Pancreas (tissue), 10 donors: ENCODE results near the gene DNER. TPM values are rescaled to one million over a fixed set of nuclear protein-coding genes. Genes with fewer than 3 reads are reported as not detected.

Source experiments
- ATAC-seq, 4 donors: fragments of 200-7000 bp; cut with Tn5 transposase; one replicate each; pipeline versions ENCODE4 v1.8.0 to v1.9.1; 2020; ENCODE audit warnings: mild to moderate bottlenecking in 4 of 4, moderate library complexity in 4 of 4
- DNase-seq, 6 donors: peaks; one replicate each; pipeline ENCODE4 v3.0.0-alpha.2; 2020
- FAIRE-seq: peaks from 2 replicates; lab custom pipeline; 2012; peaks lifted over from hg19 to GRCh38; lab: Jason Lieb, UNC
- H3K27ac ChIP-seq, 4 donors: fragments of 200-600 bp; sonication (generic); 1 replicate in 3 of 4; 2 replicates in 1 of 4; pipeline versions ENCODE4 v1.5.0 to v1.8.0; 2020
- H3K27me3 ChIP-seq, 4 donors: fragments of 200-600 bp; one replicate each; pipeline ENCODE4 v1.8.0; 2021
- H3K36me3 ChIP-seq, 3 donors: fragments of 200-600 bp; sonication (generic) in 1 of 3; one replicate each; pipeline versions ENCODE4 v1.5.0 to v1.8.0; 2020 to 2021
- H3K4me1 ChIP-seq, 3 donors: fragments of 200-600 bp; one replicate each; pipeline ENCODE4 v1.8.0; 2021
- H3K4me3 ChIP-seq, 4 donors: fragments of 200-600 bp; sonication (generic) in 2 of 4; one replicate each; pipeline versions ENCODE4 v1.5.0 to v1.8.0; 2020 to 2021
- H3K9me3 ChIP-seq, 4 donors: fragments of 200-600 bp; one replicate each; pipeline ENCODE4 v1.8.0; 2021
- CTCF ChIP-seq, 4 donors: fragments of 200-600 bp; sonication (generic) in 3 of 4; IDR thresholded peaks; one replicate each; pipeline versions ENCODE4 v1.5.0 to v1.8.0; 2021; ENCODE audit warnings: antibody characterized with exemption in 4 of 4
- WGBS, 2 donors: extraction: QIAGEN DNeasy Blood & Tissue Kit; methylation state at CpG; one replicate each; pipeline ENCODE4 v1.1.7; 2013; 5-methylcytosine and 5-hydroxymethylcytosine counted together
- intact Hi-C, 3 donors: fragments of 100-400 bp; cut with DNase I; formaldehyde crosslinking; loops; one replicate each; pipeline versions ENCODE4 v1.11.1 to v1.14.2; 2022
- polyA plus RNA-seq, 2 donors: library from polyadenylated mRNA; stranded (reverse); fragments of 200-250 nt; gene quantifications; one replicate each; pipeline ENCODE4 v1.2.3, GENCODE V29; 2013
- total RNA-seq, 6 donors: library from RNA; stranded (reverse); fragmentation: NEBNext Ultra II Directional in 4 of 6; extraction: Animal tissue kit (Norgen Biotek cat#: 25700) in 4 of 6; gene quantifications; one replicate each; pipeline versions ENCODE4 v1.2.1 to v1.2.4, GENCODE V29; 2021 to 2023
- donor health status: healthy with polysubstance abuse.
- donor health status: DM: no; HTN: no; CAD: no; lungs with moderate emphysema.
- donor health status: DM: no; HTN: no; CAD: no.
- donor health status: control.
- donor health status: control.
- donor health status: Bipolar disorder and iron deficiency.
- donor health status: DM: yes; HTN: yes; CAD: no.
- donor health status: DM: no; HTN: no; CAD: no.
- donor health status: DM: no; HTN: no; CAD: no.
- donor health status: DM: yes; HTN: yes; CAD: no.

Gene DNER
- total and polyA plus RNA-seq, 8 donors = 0.25 to 2.3 (median 0.44) TPM

DNA sequence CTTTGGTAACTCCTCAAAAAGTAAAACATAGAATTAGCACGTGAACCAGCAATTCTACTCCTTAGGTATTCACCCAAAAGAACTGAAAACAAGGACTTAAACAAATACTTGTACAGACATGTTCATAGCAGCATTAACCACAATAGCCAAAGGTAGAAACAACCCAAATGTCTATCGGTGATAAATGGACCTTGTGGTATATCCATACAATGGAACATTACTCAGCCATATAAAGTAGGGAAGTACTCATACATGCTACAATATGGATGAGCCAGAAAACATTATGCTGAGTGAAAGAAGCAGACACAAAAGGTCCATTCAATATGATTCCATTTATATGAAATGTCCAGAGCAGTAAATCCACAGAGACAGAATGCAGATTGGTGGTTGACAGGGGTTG is 182.8 kb downstream of the DNER start:
- no peak overlapping the region for H3K4me3 ChIP-seq
- H3K36me3 ChIP-seq = no peaks in the 10 kb centered on the region
- H3K9me3 ChIP-seq = no peaks in the 10 kb centered on the region
- FAIRE-seq = no peak
- no peak for TF ChIP-seq CTCF (IDR thresholded peaks at IDR 0.05)
- WGBS, 2 donors = 74 to 86% methylated on average over 2 of the region's 2 CpGs
- no peak for ATAC-seq
- H3K4me1 ChIP-seq = no peaks in the 10 kb centered on the region
- intact Hi-C loops = no loop called here
- H3K27me3 ChIP-seq = no peaks in the 10 kb centered on the region
- DNase-seq = no peak
- H3K27ac ChIP-seq = no peak overlapping the region

- intact Hi-C loops = no loop called here
- Histone ChIP-seq H3K36me3 (no peaks in the 10 kb centered on the region), H3K27ac (no peak overlapping the region), H3K4me1 (no peaks in the 10 kb centered on the region), H3K9me3 (no peaks in the 10 kb centered on the region), H3K27me3 (no peaks in the 10 kb centered on the region), H3K4me3 (no peak overlapping the region)
- no peak for ATAC-seq
- no peak for DNase-seq
- TF ChIP-seq CTCF (IDR thresholded peaks at IDR 0.05) = no peak
- 69 to 82% methylated on average over 6 of the region's 6 CpGs for WGBS, 2 donors
- no peak for FAIRE-seq
Observed at GRCh38 chr2:229530434-229530833, 183.9 kb downstream of the DNER start.

DNA sequence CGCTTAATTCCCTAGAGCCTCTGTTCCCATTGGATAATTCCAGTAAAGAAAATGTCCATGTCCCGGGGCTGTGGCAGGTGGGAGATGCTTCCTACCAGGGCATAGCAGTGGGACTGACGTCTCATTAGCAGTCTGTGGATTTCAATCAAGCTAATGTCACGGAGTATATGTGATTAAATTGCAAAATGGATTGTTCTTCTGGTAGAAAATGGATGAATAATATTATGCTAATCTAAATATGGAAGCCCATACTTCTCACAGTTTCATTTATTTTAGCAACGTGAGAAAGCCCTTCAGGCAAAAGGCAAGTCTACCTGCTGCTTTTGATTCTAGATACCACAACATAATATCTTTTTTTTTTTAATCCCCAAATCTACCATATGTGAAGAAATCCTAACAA is 185.5 kb downstream of the DNER start:
- DNase-seq = no peak
- no peaks in the 10 kb centered on the region for H3K36me3 ChIP-seq
- no peak overlapping the region for H3K27ac ChIP-seq
- FAIRE-seq = no peak
- no peaks in the 10 kb centered on the region for H3K27me3 ChIP-seq
- ATAC-seq = no peak
- no peak overlapping the region for H3K4me3 ChIP-seq
- H3K4me1 ChIP-seq = no peaks in the 10 kb centered on the region
- intact Hi-C loops = no loop called here
- TF ChIP-seq CTCF (IDR thresholded peaks at IDR 0.05) = no peak
- 67 to 71% methylated on average over 5 of the region's 5 CpGs for WGBS, 2 donors
- no peaks in the 10 kb centered on the region for H3K9me3 ChIP-seq

DNA sequence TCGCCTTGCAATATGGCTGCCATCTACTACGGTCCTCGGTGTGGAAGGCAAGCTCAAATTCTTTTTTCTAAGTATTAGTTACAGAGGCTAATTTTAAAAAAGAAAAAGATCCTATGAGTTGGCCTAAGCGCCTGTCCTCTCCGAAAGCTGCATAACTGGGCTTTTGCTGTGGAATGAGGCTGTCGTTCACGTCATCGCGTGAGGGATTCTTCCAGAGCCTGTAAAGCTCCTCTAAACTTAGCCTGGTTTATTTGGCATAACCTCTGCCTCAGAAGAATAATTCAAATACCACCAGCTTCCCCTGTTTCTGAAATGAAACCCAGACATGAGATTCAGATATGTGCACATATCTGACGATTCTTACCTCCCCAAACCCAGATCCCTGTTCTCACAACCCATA is 187.4 kb downstream of the DNER start:
- H3K27me3 ChIP-seq = no peaks in the 10 kb centered on the region
- FAIRE-seq = no peak
- no peak overlapping the region for H3K27ac ChIP-seq

DNA sequence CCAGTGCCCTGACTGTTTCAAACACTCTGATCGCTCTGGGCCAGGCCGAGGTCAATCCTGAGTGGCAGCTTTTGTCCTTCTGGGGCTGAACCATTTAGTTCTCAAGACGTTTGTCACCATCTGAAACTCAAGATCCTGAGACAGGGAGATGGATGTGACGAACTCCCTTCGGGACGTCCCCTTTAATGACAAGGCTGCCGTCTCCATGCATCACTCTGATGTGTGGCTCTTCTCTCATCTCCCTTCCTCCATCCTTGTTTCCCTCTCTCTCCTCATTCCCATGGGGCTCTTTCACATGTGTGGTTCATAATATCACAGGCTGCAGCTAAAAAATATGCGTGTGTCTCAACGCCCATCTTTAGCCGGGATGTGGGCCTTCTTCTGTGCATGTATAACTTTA is 189.6 kb downstream of the DNER start:
- Histone ChIP-seq H3K27me3 (no peaks in the 10 kb centered on the region), H3K4me3 (no peak overlapping the region), H3K4me1 (no peaks in the 10 kb centered on the region), H3K36me3 (no peaks in the 10 kb centered on the region), H3K27ac (no peak overlapping the region), H3K9me3 (no peaks in the 10 kb centered on the region)
- ATAC-seq (no peak), FAIRE-seq (no peak), DNase-seq (no peak)
- TF ChIP-seq CTCF (IDR thresholded peaks at IDR 0.05) = no peak
- WGBS, 2 donors = 73 to 74% methylated on average over 10 of the region's 10 CpGs
- intact Hi-C loops = no loop called here

More for the DNA sequence above, 187.4 kb downstream of the DNER start:
- H3K9me3 ChIP-seq = no peaks in the 10 kb centered on the region
- ATAC-seq (no peak), DNase-seq (no peak)
- TF ChIP-seq CTCF (IDR thresholded peaks at IDR 0.05) = no peak
- intact Hi-C loops = no loop called here
- WGBS, 2 donors = 81 to 89% methylated on average over 10 of the region's 10 CpGs
- H3K4me1 ChIP-seq = no peaks in the 10 kb centered on the region
- no peaks in the 10 kb centered on the region for H3K36me3 ChIP-seq
- no peak overlapping the region for H3K4me3 ChIP-seq
